ENCODE data around the gene PSMA5. TPM values are rescaled to one million over a fixed set of nuclear protein-coding genes. Genes with fewer than 3 reads are reported as not detected.
"Not testable (repeated sequence)": the region's sequence is repeated elsewhere in the genome, so short reads cannot be mapped to it uniquely, and the experiment has no call there.

Gene PSMA5
- polyA plus RNA-seq, 1 donor (not counting 4 experiments of a cell fraction or from before 2014, with no cell fraction given): 150 TPM

DNA sequence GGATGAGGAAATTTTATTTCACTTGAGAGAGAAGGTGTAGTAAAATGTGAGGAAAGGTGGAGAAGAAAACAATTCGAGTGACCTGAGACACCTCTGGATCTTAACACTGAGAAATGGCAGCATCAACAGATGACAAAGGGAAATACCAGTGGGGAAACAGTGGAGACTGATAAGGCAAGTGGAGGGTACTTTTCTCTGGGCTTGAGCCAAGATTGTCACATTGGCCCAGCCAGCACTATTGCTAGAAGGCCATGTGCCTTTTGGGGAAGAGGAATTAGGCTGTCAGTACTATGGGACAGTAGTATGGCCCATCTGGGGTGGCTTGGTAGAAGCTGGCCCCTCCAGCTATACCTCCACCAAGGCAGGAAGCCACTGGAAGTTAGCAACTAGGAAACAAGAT is 48.4 kb upstream of the PSMA5 start:
- dilution Hi-C loops (cut with MboI; ENCODE audit: extremely low pct_ligation_motif_present, low sequenced_read_pairs): no loop called here
- Histone ChIP-seq H3K27me3 (ENCODE audit: control insufficient read depth, extremely low read depth, insufficient read depth, low read length) (peaks cover 35% of the 10 kb centered on the region), H3K9me3 (ENCODE audit: control insufficient read depth, low read depth, low read length) (no peaks in the 10 kb centered on the region), H3K79me2 (ENCODE audit: control insufficient read depth, insufficient read depth, low read length) (no peaks in the 10 kb centered on the region), H3K4me1 (ENCODE audit: control insufficient read depth, extremely low read depth, insufficient read depth, low read length) (no peaks in the 10 kb centered on the region), H3K9me1 (ENCODE audit: control insufficient read depth, extremely low read depth, insufficient read depth, low read length) (no peaks in the 10 kb centered on the region), H3K4me3 (ENCODE audit: control insufficient read depth in 2 of 3, extremely low read depth in 1 of 3, insufficient read depth in 2 of 3, low read depth in 1 of 3, low read length in 3 of 3) (no peak overlapping the region), H3K9ac (ENCODE audit: control insufficient read depth, extremely low read depth, insufficient read depth, low read length) (no peak overlapping the region), H2AFZ (ENCODE audit: control insufficient read depth, low read length) (no peak overlapping the region), H3K27ac (ENCODE audit: control insufficient read depth, insufficient read depth, low read length) (no peak overlapping the region), H4K20me1 (ENCODE audit: control insufficient read depth, extremely low read depth, insufficient read depth, low read length) (peaks cover 2% of the 10 kb centered on the region), H3K36me3 (ENCODE audit: control insufficient read depth in 2 of 2, extremely low read depth in 1 of 2, insufficient read depth in 2 of 2, low read length in 2 of 2) (no peaks in the 10 kb centered on the region), H3K4me2 (ENCODE audit: control insufficient read depth, extremely low read depth, insufficient read depth, low read depth, low read length) (no peak overlapping the region)
- FAIRE-seq (no peak), DNase-seq (ENCODE audit: low read depth, low spot score) (no peak)
- no peak for TF ChIP-seq EZH2 (IDR thresholded peaks at IDR 0.05; ENCODE audit: low read length)
- TF ChIP-seq, protein P1, sequence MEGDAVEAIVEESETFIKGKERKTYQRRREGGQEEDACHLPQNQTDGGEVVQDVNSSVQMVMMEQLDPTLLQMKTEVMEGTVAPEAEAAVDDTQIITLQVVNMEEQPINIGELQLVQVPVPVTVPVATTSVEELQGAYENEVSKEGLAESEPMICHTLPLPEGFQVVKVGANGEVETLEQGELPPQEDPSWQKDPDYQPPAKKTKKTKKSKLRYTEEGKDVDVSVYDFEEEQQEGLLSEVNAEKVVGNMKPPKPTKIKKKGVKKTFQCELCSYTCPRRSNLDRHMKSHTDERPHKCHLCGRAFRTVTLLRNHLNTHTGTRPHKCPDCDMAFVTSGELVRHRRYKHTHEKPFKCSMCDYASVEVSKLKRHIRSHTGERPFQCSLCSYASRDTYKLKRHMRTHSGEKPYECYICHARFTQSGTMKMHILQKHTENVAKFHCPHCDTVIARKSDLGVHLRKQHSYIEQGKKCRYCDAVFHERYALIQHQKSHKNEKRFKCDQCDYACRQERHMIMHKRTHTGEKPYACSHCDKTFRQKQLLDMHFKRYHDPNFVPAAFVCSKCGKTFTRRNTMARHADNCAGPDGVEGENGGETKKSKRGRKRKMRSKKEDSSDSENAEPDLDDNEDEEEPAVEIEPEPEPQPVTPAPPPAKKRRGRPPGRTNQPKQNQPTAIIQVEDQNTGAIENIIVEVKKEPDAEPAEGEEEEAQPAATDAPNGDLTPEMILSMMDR (optimal IDR thresholded peaks at IDR 0.05 in 1 of 3, IDR thresholded peaks at IDR 0.05 in 1 of 3, conservative IDR thresholded peaks at IDR 0.05 in 1 of 3; ENCODE audit: extremely low read depth in 1 of 3, insufficient read depth in 2 of 3, low read length in 3 of 3): no peak

DNA sequence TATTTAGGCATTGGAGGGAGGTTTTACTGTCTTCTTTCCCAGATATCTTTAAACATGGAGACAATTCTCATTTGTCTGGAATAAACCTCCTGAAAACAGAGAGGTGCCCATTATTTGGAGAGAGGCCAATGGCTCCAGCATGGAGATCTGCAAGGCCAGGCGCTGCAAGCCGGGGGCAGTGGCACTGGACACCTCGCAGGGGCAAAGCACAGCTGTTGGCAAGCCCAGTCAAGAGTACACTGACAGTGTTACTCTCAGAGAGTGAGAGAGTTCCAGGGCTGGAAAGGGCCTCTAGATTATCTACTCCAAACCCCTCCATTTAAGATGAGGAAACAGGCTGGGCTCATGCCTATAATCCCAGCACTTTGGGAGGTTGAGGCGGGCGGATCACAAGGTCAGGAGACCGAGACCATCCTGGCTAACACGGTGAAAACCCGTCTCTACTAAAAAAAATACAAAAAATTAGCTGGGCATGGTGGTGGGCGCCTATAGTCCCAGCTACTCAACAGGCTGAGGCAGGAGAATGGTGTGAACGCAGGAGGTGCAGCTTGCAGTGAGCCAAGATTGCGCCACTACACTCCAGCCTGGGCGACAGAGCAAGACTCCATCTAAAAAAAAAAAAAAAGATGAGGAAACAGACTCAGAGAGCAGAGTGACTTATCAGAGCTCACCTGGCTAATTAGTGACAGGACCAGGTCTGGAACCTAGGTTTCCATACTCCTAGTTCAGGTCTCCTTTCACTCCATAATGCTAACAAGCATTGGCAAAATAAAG is 47.2 kb upstream of the PSMA5 start:
- H3K27ac ChIP-seq (ENCODE audit: control insufficient read depth, insufficient read depth, low read length); H4K20me1 ChIP-seq (ENCODE audit: control insufficient read depth, extremely low read depth, insufficient read depth, low read length); H3K9me3 ChIP-seq (ENCODE audit: control insufficient read depth, low read depth, low read length); DNase-seq (ENCODE audit: low read depth, low spot score); H2AFZ ChIP-seq (ENCODE audit: control insufficient read depth, low read length); H3K4me1 ChIP-seq (ENCODE audit: control insufficient read depth, extremely low read depth, insufficient read depth, low read length); H3K79me2 ChIP-seq (ENCODE audit: control insufficient read depth, insufficient read depth, low read length); H3K9ac ChIP-seq (ENCODE audit: control insufficient read depth, extremely low read depth, insufficient read depth, low read length); H3K36me3 ChIP-seq (ENCODE audit: control insufficient read depth in 2 of 2, extremely low read depth in 1 of 2, insufficient read depth in 2 of 2, low read length in 2 of 2); H3K4me3 ChIP-seq (ENCODE audit: control insufficient read depth in 2 of 3, extremely low read depth in 1 of 3, insufficient read depth in 2 of 3, low read depth in 1 of 3, low read length in 3 of 3); H3K9me1 ChIP-seq (ENCODE audit: control insufficient read depth, extremely low read depth, insufficient read depth, low read length); FAIRE-seq; H3K4me2 ChIP-seq (ENCODE audit: control insufficient read depth, extremely low read depth, insufficient read depth, low read depth, low read length); dilution Hi-C loops (cut with MboI; ENCODE audit: extremely low pct_ligation_motif_present, low sequenced_read_pairs): not testable (repeated sequence)
- peaks cover 37% of the 10 kb centered on the region for H3K27me3 ChIP-seq (ENCODE audit: control insufficient read depth, extremely low read depth, insufficient read depth, low read length)

DNA sequence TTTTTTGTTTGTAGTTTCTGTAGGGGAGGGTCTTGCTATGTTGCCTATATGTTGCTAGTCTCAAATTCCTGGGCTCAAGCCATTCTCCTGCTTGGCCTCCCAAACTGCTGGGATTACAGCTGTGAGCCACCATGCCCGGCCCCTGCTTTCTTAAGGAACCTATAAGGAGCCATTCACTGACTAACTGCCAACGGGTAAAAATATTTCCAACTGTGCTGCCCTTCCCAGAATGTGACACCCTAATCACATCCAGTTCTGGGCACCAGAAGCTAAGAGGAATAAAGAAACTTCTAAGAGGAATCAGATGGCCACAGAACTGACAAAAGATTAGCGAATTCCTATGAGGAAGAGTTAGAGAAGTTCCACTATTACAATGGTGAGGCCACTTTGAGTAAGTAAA is 46.5 kb upstream of the PSMA5 start:
- H3K27ac ChIP-seq (ENCODE audit: control insufficient read depth, insufficient read depth, low read length): no peak overlapping the region
- H2AFZ ChIP-seq (ENCODE audit: control insufficient read depth, low read length): no peak overlapping the region
- H3K9me3 ChIP-seq (ENCODE audit: control insufficient read depth, low read depth, low read length): no peaks in the 10 kb centered on the region
- H3K4me2 ChIP-seq (ENCODE audit: control insufficient read depth, extremely low read depth, insufficient read depth, low read depth, low read length): no peak overlapping the region
- no peak for TF ChIP-seq EZH2 (IDR thresholded peaks at IDR 0.05; ENCODE audit: low read length)
- TF ChIP-seq, protein P1 (optimal IDR thresholded peaks at IDR 0.05 in 1 of 3, IDR thresholded peaks at IDR 0.05 in 1 of 3, conservative IDR thresholded peaks at IDR 0.05 in 1 of 3; ENCODE audit: extremely low read depth in 1 of 3, insufficient read depth in 2 of 3, low read length in 3 of 3): no peak
- no peaks in the 10 kb centered on the region for H3K9me1 ChIP-seq (ENCODE audit: control insufficient read depth, extremely low read depth, insufficient read depth, low read length)
- H3K4me1 ChIP-seq (ENCODE audit: control insufficient read depth, extremely low read depth, insufficient read depth, low read length): no peaks in the 10 kb centered on the region
- DNase-seq (ENCODE audit: low read depth, low spot score) (no peak), FAIRE-seq (no peak)
- no peaks in the 10 kb centered on the region for H3K79me2 ChIP-seq (ENCODE audit: control insufficient read depth, insufficient read depth, low read length)
- peaks cover 43% of the 10 kb centered on the region for H3K27me3 ChIP-seq (ENCODE audit: control insufficient read depth, extremely low read depth, insufficient read depth, low read length)
- dilution Hi-C loops (cut with MboI; ENCODE audit: extremely low pct_ligation_motif_present, low sequenced_read_pairs): no loop called here
- H3K4me3 ChIP-seq (ENCODE audit: control insufficient read depth in 2 of 3, extremely low read depth in 1 of 3, insufficient read depth in 2 of 3, low read depth in 1 of 3, low read length in 3 of 3): no peak overlapping the region
- H3K9ac ChIP-seq (ENCODE audit: control insufficient read depth, extremely low read depth, insufficient read depth, low read length): no peak overlapping the region
- H3K36me3 ChIP-seq (ENCODE audit: control insufficient read depth in 2 of 2, extremely low read depth in 1 of 2, insufficient read depth in 2 of 2, low read length in 2 of 2): no peaks in the 10 kb centered on the region
- H4K20me1 ChIP-seq (ENCODE audit: control insufficient read depth, extremely low read depth, insufficient read depth, low read length): peaks cover 2% of the 10 kb centered on the region
